Medulla oblongata (tissue), 1 donor: Measurements from ENCODE around the gene REPIN1.
A peak's percentile ranks its signal among the peaks of the same experiment; 100 is the strongest.
"Not testable (repeated sequence)": the region's sequence is repeated elsewhere in the genome, so short reads cannot be mapped to it uniquely, and the experiment has no call there.

ENCODE experiments used
- DNase-seq: peaks from one replicate; pipeline ENCODE4 v3.0.0-alpha.2; 2015; ENCODE audit errors: extremely low spot score

Gene REPIN1

DNA sequence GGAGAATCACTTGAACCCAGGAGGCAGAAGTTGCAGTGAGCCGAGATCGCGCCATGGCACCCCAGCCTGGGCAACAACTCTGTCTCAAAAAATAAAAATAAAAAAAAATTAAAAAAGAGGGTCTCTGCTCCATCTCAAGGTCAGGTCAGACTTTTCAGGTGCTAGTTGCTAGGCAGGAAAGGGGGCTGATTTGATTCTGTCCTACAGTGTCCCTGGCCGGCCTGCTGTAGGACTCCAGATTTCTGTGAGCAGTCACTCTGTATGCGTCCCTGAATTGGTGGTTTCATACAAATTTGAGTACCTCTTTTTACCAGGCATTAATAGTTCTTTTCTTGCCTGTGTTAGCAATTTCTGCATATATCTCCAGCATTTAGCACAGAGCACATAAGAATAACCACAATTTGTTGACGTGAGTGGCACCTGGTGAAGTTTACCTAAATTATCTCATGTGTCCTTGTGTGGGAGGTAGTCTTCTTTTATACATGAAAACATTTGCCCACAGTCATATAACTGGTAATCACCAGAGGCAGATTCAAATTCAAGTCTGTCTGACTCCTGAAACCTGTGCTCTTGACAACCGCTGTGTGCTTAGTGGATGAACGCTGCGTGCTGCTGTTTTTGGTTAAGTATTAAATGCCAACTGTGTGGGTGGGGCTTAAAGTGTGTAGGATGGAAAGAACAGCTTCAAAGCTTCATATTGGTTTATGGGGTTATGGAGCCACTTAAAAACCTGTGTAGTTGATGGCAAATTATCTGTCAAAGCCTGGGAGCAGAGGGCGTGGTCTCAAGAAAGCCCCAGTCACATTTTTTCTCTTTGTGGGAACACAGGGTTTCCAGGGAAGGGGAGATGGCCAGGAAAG, 7.3 kb downstream of the REPIN1 start:
- DNase-seq = no peak

DNA sequence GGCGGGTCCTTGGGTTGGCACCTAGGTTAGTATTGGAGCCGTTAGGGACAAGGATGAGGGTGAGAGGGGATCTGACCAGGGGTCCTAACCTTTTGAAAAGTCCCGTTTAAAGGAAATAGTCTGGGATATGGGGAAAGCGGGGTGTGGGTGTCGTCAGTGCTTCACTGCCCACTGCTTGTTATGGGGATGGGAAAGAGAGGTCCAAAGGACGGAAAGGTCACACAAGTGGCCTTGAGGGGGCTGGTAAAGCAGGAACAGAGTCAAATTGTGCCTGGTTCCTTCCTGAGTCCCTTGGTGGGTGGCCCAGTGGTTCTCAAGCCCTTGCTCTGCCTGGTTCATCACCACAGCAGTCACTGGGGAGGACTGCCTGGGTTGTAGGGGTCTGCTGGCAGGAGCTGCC, 7.9 kb downstream of the REPIN1 start:
- no peak for DNase-seq

DNA sequence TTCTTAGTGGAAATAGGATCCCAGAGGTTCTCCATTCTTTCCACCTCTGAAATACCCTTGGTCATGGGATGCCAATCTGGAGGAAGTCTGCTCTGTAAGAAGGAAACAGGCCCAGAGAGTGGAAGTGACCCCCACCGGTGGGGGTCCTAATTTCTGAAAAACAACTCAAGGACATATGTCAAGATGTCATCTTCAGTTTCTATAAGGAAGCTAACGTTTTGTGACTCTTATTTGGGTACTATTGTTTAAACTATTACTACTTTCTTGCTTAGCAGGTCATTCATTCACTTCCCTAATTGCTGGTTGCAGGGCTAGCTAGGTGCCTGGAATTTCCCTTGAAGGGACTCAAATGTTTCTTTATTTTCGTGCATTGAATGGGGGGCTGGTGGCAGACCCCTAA, 8.6 kb downstream of the REPIN1 start:
- DNase-seq = no peak

DNA sequence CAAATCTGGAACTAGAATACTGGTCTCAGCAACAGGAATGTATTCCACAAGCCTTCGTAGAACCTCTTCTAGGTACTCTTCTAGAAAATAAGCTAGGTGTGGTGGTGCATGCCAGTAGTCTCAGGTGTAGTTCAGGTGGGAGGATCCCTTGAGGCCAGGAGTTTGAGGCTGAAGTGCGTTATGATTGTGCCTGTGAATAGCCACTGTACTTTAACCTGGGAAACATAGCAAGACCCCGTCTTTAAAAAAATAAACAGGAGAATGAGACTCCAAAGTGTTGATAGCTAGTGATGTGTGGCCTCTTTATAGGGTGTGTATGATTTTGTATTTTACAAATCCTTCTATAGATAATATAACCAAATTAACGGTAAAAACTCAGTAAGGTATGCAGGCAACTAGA, 9.0 kb downstream of the REPIN1 start:
- no peak for DNase-seq

DNA sequence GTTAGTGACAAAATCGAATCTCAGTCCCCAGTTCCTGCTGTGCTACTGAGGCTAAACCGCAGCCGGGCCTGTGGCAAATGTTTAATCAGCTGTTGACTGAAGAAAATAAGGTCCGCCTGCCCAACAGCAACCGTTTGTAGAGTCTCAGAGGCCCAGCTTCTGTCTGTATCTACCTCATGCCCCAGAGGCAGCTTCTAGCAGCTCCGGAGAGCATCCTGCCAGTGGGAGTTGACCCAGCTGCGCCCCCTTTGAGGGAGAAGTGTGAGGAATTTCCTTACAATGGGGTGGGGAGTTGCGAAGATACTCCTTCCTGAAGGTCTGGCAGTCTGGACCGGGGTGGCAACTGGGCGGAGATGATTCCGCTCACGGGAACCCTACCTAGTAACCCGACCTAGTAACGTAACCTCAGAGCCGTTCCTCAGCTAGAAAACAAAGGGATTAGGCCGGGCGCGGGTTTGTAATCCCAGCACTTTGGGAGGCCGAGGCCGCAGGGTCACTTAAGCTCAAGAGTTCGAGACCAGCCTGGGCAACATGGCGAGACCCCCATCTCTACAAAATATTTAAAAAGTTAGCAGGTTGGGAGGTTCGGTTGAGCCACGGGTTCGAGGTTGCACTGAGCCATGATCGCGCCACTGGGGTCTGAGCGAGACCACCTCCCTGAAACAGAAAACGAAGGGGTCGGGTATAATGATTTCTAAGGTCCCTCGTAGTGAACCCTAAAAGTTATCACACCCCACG, 9.7 kb downstream of the REPIN1 start:
- DNase-seq = peak; percentile 69

DNA sequence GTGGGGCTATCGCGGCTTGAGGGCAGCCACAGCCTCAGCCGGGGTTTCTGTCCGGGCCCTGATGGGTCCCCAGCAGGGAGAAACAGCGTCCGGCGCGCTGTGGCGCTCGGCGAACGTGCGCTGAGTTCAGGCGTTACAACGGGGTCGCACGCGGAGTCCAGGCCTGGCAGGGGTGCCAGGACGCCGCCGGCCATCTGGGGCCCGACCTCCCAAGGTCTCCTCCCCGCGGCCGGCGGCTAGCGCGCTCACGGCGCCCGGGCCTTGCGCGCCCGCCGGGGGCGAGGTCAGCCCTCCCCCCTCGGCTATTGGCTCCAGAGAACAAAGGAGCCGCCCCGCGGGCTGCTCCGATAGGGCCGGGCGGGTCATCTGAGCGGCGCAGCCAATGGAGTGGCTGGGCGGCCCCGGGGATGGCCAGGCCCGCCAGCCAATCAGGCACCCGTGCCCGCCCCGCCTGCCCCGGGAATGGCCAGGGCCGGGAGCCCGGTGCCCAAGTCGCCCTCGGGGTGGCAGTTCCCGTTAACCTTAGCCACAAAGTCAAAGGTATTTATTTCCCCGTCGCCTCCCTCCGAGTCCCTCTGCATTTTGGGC, 10.3 kb downstream of the REPIN1 start, which contains the start of gene ZNF775:
Gene ZNF775, plus strand, starts transcription at position 478 of the 588 bp plus-strand sequence. CDS start 9,141 bp downstream, outside the sequence.
- peak; percentile 98 for DNase-seq

DNA sequence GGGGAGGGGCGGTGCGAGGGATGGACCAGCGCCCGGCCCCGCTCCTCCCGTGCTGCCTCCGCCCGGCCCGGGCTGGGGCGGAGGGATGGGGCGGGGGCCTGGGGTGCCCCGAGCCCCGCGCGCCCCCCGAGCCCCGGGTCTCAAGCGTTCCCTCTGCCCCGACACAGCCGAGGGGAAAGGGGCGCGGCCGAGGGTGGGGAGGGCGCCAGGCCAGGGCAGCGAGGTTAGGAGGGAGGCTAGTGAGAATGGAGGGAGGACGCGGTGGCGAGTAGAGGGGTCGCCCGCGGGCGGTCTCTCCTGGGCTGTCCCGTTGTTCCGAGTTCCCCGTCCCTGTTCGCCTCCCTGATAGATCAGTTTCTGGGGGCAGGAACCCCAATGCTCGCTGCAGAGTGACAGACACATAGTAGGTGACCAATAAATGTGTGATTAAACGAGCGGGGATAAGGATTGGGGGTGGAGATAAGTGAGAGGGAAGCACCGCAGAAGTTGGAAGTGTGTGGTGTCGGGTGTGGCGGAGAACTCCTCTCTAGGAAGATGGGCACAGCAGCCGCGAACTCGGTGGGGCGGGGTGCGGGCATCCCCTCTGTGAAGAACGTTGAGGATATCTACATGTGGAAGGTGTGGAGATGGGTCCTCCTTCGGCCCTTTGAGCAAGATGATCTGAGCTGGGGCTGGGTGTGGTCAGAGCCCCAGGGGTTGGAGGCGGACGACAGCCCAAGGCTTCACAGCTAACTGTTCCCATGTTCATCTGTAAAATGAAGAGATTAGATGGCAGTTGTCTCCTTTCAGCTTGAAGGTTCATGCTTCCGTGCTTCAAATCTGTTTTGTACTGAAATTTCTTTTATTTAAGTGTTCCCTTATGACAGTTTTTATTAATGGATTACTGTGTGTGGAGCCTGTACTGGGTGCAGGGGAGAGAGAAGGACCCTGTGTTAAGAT, 11.1 kb downstream of the REPIN1 start:
- DNase-seq = no peak

DNA sequence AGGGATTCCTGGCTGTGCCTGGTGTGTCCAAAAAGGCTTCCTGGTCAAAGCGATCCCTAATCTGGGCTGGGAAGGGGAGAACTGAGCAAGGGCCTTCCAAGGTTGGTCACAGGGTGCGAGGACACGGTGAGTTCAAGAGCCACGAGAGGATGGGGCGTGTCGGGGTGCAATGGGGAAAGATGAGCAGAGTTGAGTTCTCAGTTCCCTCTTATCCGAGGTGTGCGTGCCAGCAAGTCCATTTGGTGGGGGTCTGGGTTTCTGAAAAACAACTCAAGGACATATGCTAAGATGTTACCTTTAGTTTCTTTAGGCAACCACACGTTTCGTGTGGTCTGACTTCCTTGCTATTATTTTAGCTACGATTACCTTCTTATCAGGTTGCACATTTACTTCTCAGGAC, 11.8 kb downstream of the REPIN1 start:
- DNase-seq = no peak

DNA sequence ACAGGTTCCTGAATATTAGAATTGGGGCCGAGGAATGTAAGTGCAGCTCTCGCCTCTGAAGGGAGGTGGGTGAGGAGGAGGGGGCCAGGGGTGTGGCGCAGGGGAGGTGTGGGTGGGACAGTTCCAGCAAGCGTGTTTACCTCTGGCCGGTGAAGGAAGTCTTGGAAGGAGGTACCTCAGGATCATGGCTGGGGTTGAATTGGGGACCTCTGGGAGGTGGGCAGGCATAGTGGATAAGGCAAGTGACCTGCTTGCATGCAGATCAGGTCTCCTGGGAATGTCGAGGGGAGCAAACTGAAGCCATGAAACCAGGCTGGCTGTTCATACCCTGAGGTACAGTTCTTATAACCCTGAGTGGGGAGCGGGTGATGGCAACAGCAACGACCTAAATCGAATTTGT, 12.5 kb downstream of the REPIN1 start:
- no peak for DNase-seq

DNA sequence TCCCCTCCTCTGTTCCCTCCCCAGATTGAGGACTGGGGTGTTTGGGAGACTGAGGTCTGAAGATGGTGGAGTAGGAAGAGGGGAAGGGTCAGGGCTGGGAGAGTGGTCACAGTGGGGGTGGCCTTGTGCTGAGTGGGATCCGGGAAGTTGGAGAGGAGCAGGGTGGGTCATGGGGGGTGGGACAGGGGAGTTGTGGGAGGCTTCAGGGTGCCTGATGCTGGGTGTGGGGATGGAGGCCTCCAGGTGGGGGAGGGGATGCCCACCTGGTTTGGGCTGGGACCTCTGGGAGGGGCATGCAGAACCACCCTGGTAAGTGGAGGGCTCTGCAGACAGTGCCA, 13.1 kb downstream of the REPIN1 start:
- DNase-seq = no peak

DNA sequence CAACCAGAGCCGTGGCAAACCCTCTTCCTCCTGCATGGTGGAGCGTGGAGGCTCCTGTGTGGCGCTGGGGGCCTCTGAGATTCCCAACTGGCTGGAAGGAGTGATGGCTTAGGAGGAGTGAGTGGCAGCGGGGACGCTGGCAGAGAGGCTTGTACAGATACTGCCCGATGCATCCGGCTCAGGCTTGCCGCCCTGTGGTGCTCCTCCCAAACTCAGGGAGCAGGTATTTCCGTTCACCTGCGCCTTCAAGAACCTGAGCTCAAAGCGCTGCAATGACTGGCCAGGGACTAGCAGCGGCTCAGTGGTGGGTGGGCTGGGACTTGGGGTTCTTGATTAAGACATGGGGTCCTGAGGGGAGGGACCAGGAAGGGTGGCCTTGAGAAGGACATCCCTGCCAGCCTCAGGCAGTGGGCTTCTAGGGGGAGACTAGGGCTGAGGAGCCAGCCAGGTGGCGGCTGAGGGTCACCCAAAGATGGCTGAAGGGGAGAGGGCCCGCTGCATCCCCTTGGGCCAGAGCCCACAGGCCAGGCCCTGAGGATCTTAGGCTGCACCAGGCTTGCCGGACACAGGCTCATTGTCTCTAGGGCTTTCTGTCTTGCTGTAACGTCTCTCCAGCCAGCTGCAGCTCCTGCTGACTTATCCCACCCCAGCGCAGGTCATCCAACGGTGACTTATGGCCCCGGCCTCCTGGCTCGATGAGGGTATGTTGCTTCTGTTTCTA, 13.7 kb downstream of the REPIN1 start:
- peak; percentile 81 for DNase-seq

DNA sequence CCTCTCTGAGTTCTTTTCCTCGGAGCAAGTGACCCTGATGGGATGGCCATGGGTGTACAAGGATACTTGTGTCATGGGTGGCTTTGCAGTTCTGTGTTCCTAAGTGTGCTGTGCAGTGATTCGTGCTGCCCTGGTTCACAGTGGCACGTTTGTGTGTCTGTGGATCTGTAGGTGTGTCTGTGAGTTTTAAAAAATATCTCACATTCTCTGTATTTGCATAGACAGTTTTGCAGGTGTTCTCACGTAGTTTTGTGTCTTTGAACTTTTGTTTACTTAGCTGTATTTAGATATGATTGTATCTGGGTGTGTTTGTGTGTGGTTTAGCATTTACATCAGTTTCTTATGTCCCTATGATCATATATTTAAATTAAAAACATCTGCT, 14.2 kb downstream of the REPIN1 start:
- no peak for DNase-seq

DNA sequence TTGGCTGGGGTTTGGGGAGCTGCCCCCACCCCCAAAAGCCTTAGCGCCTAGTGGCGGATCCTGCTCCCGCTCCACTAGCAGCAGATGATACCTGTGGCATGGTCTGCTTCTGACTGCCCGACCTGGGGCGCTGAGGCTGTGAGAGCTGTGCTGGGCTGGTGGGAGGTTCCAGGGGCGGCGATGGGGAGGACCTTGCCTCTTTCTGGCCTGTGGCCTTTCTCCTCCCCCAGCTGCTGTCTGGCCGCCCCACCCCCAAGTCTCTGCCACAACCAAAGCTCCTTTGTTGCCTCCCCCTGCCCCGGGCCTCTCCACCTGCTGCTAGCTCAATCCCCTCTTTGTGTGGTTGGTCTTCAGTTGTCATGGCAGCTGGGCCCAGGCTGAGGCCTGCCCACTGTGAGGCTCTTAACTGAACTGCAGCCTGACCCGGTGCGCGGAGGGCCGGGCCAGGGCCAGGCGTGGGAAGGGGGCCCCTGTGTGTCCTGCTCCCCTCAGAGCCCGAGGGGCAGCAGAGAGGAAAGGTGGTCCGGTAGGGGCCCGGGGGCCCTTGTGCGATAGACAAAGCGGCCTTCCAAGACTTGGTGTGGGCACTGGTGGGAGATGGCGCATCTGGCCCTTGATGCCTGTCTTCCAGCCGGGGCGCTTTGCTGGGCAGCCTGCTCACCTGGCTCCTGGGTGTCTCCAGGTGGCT, 15.2 kb downstream of the REPIN1 start:
- DNase-seq = peak; percentile 97

DNA sequence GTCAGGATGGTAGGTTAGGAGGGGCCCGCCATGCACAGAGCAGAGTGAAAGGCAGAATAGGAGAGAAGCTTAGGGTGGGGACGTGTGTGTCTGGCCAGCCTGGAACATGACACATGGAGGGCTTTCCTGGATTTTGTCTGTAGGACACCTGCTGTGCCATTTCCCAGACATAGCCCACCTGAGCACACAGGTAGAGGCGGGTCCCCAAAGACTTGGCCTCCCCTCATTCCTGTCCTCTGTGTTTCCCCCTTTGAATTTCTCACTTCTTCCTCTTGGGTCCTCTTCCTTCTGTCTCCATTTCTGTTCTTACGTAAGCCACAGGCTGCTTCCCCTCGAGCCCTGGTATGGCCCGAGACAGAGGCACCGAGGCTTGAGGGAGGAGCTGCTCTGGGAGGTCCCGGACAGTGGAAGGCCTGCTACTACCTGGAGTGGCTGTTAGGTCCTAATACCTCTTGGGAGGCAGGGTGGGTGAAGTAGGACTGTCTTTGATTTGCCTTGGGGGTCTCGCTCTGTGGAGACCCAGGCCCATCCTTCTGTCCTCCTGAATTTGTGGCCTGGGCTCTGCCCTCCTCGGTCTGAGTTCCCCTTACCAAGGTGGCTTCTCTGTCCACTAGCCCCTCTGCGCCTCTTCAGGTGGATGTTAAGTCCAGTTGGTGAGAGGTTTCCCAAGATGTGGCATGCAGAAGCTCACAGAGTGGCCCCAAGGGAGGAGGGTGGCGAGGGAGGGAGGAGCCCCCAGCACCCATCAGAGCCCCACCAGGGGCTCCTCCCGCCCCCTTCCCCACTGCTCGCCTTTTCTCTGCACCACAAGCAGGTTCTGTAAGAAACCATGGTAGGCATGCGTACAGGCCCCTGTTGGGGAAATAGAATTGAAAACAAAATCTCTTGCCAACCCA, 16.0 kb downstream of the REPIN1 start:
- DNase-seq = no peak

DNA sequence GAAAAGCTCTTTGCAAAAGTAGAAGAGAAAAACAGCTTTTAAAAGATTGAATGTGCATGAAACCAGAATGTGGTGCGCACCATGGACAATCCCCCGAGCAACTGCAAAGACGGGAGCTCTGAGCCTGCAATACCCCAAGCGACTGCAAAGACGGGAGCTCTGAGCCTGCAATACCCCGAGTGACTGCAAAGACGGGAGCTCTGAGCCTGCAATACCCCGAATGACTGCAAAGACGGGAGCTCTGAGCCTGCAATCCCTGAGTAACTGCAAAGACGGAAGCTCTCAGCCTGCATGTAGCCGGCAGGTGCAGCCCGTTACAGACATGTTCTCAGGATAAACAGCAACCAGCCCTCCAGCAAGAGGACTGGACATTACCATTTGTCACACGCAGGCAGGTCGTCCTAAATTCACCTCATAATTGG, 16.7 kb downstream of the REPIN1 start:
- DNase-seq = no peak

DNA sequence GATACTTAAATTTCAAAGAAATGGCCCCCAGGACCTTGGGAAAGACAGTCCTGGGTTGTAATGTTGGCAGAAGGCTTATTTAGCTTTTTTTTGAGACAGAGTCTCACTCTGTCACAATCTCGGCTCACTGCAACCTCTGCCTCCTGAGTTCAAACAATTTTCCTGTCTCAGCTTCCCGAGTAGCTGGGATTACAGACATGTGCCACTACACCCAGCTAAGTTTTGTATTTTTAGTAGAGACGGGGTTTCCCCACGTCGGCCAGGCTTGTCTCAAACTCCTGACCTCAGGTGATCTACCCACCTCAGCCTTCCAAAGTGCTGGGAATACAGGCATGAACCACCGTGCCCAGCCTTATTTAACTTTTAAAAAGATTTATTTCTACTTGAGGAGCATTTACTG, 17.3 kb downstream of the REPIN1 start:
- DNase-seq = not testable (repeated sequence)

DNA sequence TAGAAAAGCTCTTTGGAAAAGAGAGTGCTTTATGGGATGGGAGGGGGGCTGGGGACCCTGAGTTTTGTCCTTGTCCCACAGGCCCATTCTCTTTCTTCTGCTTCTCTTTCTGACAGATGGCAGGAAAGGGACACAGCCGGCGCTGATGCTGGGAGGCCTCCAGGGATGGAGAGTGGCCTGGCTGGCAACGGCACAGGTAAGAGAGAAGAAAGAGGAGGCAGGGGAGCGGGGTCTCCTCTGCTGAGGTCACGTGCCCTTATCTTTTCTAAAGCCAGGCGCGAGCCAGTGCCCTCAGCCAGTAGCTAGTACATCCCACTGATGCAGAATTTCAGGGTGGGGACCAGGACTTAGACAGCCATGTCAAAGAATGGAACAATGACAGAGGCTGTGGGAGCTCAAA, 19.7 kb downstream of the REPIN1 start:
- DNase-seq = no peak

DNA sequence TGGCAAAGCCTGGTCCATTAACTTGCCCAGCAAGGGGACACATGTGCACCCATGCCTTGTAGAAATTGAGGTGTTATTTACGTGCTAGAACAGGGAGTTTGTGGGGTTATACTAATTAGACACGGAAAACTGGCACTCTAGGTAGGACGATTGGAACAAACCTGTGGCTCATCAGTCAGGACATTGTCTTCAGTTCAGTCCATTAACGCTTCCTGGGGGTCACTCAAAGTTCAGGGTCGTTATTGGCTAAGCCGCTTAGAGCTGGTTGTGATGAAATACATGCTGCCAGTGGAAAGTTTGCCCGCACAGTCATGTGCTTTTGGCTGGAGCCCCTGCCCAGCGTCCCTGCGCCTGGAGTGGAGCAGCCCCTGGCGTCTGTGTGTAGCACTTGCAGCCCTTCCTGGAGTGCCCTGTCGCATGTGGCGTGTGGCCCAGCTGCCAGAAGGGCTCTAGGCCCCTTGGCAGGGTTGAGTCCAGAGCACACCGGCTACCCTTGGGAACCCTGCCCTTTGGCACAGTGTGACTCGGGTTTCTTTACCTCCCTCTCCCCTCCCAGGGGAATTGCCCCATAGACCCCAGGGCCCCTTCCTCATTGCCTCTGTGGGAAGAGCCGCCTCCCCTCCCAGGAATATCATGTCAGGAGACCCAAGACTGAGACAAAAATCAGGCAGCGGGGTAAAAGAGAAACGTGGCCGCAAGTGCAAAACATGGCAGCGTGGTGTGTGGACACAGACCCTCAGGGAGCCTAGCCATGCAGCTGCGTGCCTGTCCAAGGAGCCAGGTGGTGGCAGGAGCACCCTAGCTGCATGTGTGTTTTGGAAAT, 20.3 kb downstream of the REPIN1 start:
- DNase-seq = peak; percentile 93

DNA sequence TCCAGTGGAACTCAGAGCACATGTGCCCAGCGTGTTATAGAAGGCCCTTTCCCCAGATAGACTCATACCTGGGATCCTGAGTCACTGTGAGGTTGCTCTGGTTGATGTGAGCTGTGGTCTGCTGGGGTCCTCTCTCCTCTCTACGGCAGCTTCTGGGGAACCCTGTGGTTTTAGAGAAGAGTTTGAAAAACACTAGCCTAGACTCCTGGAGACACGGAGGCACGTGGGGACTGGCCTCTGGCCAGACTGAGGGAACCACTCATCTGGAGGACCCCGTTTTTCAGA, 20.9 kb downstream of the REPIN1 start:
- DNase-seq = no peak
